GM12878 (cell line): ENCODE data around the gene REPS2. TPM values are rescaled to one million over a fixed set of nuclear protein-coding genes. Genes with fewer than 3 reads are reported as not detected.

Experiments
- ATAC-seq: fragments of 200-7000 bp; cut with Tn5 transposase; 3 replicates; pipeline ENCODE4 v1.9.1; 2020; ENCODE audit warnings: mild to moderate bottlenecking, moderate library complexity
- BruUV-seq: library from RNA; stranded (reverse); fragments of 400-500 nt; replicated peaks from 2 replicates; lab custom pipeline; 2021; lab: Mats Ljungman, UMichigan
- CTCF ChIA-PET: fragments of 300-600 bp; sonication (Branson Sonifier 250); formaldehyde crosslinking; extraction: SDS; loops from one replicate; lab custom pipeline; 2021; ENCODE audit warnings: inconsistent platforms; lab: Yijun Ruan, JAX
- POLR2A ChIA-PET: fragments of 350-600 bp; formaldehyde crosslinking; extraction: SDS; loops from one replicate; lab custom pipeline; 2021; ENCODE audit warnings: inconsistent platforms; lab: Charles Lee
- RAD21 ChIA-PET: fragments of 300-600 bp; sonication (Branson Sonifier 250); formaldehyde crosslinking; loops from one replicate; lab custom pipeline; 2023; ENCODE audit warnings: antibody characterized with exemption; ENCODE audit not compliant: unreplicated experiment; lab: Charles Lee
- SMC1A ChIA-PET: fragments of 300-600 bp; sonication (Branson Sonifier 250); formaldehyde crosslinking; loops from one replicate; lab custom pipeline; 2023; ENCODE audit not compliant: unreplicated experiment, uncharacterized antibody; lab: Charles Lee
- DNase-seq: peaks from one replicate; pipeline ENCODE4 v3.0.0-alpha.2; 2011; ENCODE audit warnings: low read depth, low spot score
- FAIRE-seq: peaks from 3 replicates; lab custom pipeline; 2011; peaks lifted over from hg19 to GRCh38; lab: Jason Lieb, UNC
- H2AFZ ChIP-seq: 2 replicates; pipeline ENCODE4 v1.6.0; 2011; ENCODE audit warnings: low read depth, low read length, control low read depth; ENCODE audit not compliant: control insufficient read depth
- H3K27ac ChIP-seq: 2 replicates; pipeline ENCODE4 v1.5.1; 2011; ENCODE audit warnings: control low read depth; ENCODE audit not compliant: control insufficient read depth, insufficient read depth
- H3K27me3 ChIP-seq, 2 experiments: replicated peaks in 1 of 2; 2 replicates each; pipeline versions ENCODE4 v1.6.0 to v1.6.1; 2011; ENCODE audit warnings: low read length in 1 of 2; ENCODE audit not compliant: control insufficient read depth in 2 of 2, insufficient read depth in 2 of 2
- H3K36me3 ChIP-seq, 2 experiments: 2 replicates each; pipeline ENCODE4 v1.5.1; 2011; ENCODE audit warnings: low read length in 1 of 2; ENCODE audit not compliant: control insufficient read depth in 2 of 2, insufficient read depth in 2 of 2
- H3K4me1 ChIP-seq: 2 replicates; pipeline ENCODE4 v1.6.1; 2011; ENCODE audit warnings: mild to moderate bottlenecking, low read length, moderate library complexity, mixed read lengths; ENCODE audit not compliant: control insufficient read depth, insufficient read depth
- H3K4me2 ChIP-seq: 2 replicates; pipeline ENCODE4 v1.6.0; 2011; ENCODE audit warnings: control low read depth; ENCODE audit not compliant: control insufficient read depth, insufficient read depth
- H3K4me3 ChIP-seq: fragments of 200-600 bp; sonication (generic); 2 replicates; pipeline ENCODE4 v1.5.1; 2016
- H3K79me2 ChIP-seq: 2 replicates; pipeline ENCODE4 v1.6.0; 2011; ENCODE audit warnings: low read length; ENCODE audit not compliant: control insufficient read depth, insufficient read depth
- H3K9ac ChIP-seq: 2 replicates; pipeline ENCODE4 v1.8.0; 2011; ENCODE audit warnings: low read length, control low read depth, mixed read lengths; ENCODE audit not compliant: control insufficient read depth, insufficient read depth
- H3K9me3 ChIP-seq: replicated peaks from 3 replicates; pipeline ENCODE4 v1.5.1; 2011; ENCODE audit warnings: mild to moderate bottlenecking, low read length; ENCODE audit not compliant: control insufficient read depth, insufficient read depth
- H4K20me1 ChIP-seq: 2 replicates; pipeline ENCODE4 v1.6.0; 2011; ENCODE audit not compliant: control insufficient read depth, insufficient read depth
- CUX1 ChIP-seq: IDR thresholded peaks from 2 replicates; pipeline ENCODE4 v1.6.1; 2012; ENCODE audit warnings: improper control_type of control experiment, low read depth, low read length; ENCODE audit not compliant: insufficient replicate concordance
- FOXK2 ChIP-seq: fragments of 450-650 bp; IDR thresholded peaks from 2 replicates; pipeline ENCODE4 v1.6.1; 2017; ENCODE audit warnings: mild to moderate bottlenecking, moderate library complexity
- GATAD2B ChIP-seq: fragments of 450-650 bp; conservative IDR thresholded peaks from 2 replicates; pipeline ENCODE4 v1.6.1; 2017; ENCODE audit warnings: low read depth, mild to moderate bottlenecking, moderate library complexity
- IKZF2 ChIP-seq, 2 experiments: fragments of 450-650 bp; IDR thresholded peaks; 2 replicates each; pipeline ENCODE4 v1.6.1; 2017; ENCODE audit warnings: mild to moderate bottlenecking in 2 of 2, moderate library complexity in 2 of 2
- NFYA ChIP-seq: IDR thresholded peaks from 2 replicates; pipeline ENCODE4 v1.6.1; 2011; ENCODE audit warnings: low read depth, mild to moderate bottlenecking, low read length, improper control_type of control experiment, borderline replicate concordance
- NKRF ChIP-seq: fragments of 450-650 bp; conservative IDR thresholded peaks from 2 replicates; pipeline ENCODE4 v1.6.1; 2017; ENCODE audit warnings: mild to moderate bottlenecking, moderate library complexity
- POLR2A ChIP-seq: IDR thresholded peaks from 2 replicates; pipeline ENCODE4 v1.6.1; 2011; ENCODE audit warnings: low read depth, mild to moderate bottlenecking, low read length
- POLR2AphosphoS2 ChIP-seq: IDR thresholded peaks from 2 replicates; pipeline ENCODE4 v1.6.1; 2011; ENCODE audit warnings: low read depth, mild to moderate bottlenecking, low read length, improper control_type of control experiment, moderate library complexity
- POLR2AphosphoS5 ChIP-seq: IDR thresholded peaks from 2 replicates; pipeline ENCODE4 v1.6.1; 2011; ENCODE audit warnings: mild to moderate bottlenecking, low read length, inconsistent platforms
- RCOR1 ChIP-seq: conservative IDR thresholded peaks from 2 replicates; pipeline ENCODE4 v1.6.1; 2012; ENCODE audit warnings: low read depth, low read length, improper control_type of control experiment
- SREBF1 ChIP-seq: IDR thresholded peaks from 2 replicates; pipeline ENCODE4 v1.6.1; 2012; ENCODE audit warnings: mild to moderate bottlenecking, low read length
- WGBS: methylation state at CpG from one replicate; pipeline ENCODE4 v1.1.6; 2016; ENCODE audit warnings: low lambda C conversion rate; ENCODE audit not compliant: insufficient replicate concordance, insufficient coverage; ENCODE audit errors: missing lambda C conversion rate; 5-methylcytosine and 5-hydroxymethylcytosine counted together
- in situ Hi-C: fragments of 300-500 bp; cut with MboI; formaldehyde crosslinking; loops from 9 replicates; pipeline ENCODE4 v1.14.3; 2018; ENCODE audit warnings: mixed read lengths
- intact Hi-C: fragments of 100-400 bp; cut with micrococcal nuclease; formaldehyde crosslinking; loops from one replicate; pipeline ENCODE4 v1.14.2; 2022; ENCODE audit not compliant: unreplicated experiment
- polyA plus RNA-seq, 11 experiments: library from polyadenylated mRNA; depleted of rRNA in 4 of 11; unstranded in 6 of 11; stranded (reverse) in 5 of 11; fragments of >200 nt; fragmentation: Nextera tagmentation in 4 of 11; fragmentation: Illumina TruSeq in 1 of 11; extraction: Ambion mirVana in 4 of 11; extraction: Trizol in 1 of 11; gene quantifications; 1 replicate in 1 of 11; 2 replicates in 10 of 11; pipeline versions ENCODE4 v1.2.1 to v1.2.3, GENCODE V29; 2011 to 2016; ENCODE audit warnings: inconsistent platforms in 2 of 11, missing spikeins in 2 of 11, low read depth in 1 of 11
- total RNA-seq, 4 experiments: library from RNA; depleted of rRNA in 3 of 4; stranded (reverse); fragments of >200 nt in 3 of 4; fragmentation: Illumina TruSeq in 1 of 4; extraction: Trizol in 1 of 4; gene quantifications; 2 replicates each; pipeline versions ENCODE4 v1.2.1 to v1.2.3, GENCODE V29; 2013 to 2021
- TF ChIP-seq, protein P1 (sequence below): IDR thresholded peaks from 2 replicates; pipeline ENCODE4 v1.6.1; 2011; ENCODE audit warnings: mild to moderate bottlenecking, low read depth, low read length, moderate library complexity; ENCODE audit not compliant: insufficient replicate concordance
- TF ChIP-seq, protein P2 (sequence below): IDR thresholded peaks from 2 replicates; pipeline ENCODE4 v1.6.1; 2011; ENCODE audit warnings: low read depth, low read length, improper control_type of control experiment, borderline replicate concordance

Gene REPS2
- total and polyA plus RNA-seq, 10 of the 15 experiments (the other 5 are each of a cell fraction or from before 2014, with no cell fraction given): 2.1 to 6.8 (median 3.9) TPM

- no peaks in the 10 kb centered on the region for H3K27me3 ChIP-seq
- no peaks in the 10 kb centered on the region for H3K36me3 ChIP-seq
- RAD21 ChIA-PET: no interaction called here
- H3K4me2 ChIP-seq: no peak overlapping the region
- BruUV-seq: no TSS peak
- SMC1A ChIA-PET: interaction anchor here (0.7 kb wide), 1 partner anchor 11 kb away, joined by 3 read pairs; no protein-coding TSS in a partner anchor
- no peaks in the 10 kb centered on the region for H3K79me2 ChIP-seq
- no peaks in the 10 kb centered on the region for H3K4me1 ChIP-seq
- intact Hi-C loops: no loop called here
- CTCF ChIA-PET: interaction anchor here (0.6 to 1.6 kb wide), 2 partner anchors 13 to 40 kb away, joined by 3 read pairs; no protein-coding TSS in a partner anchor
- WGBS: 40% methylated on average over 1 of the region's 1 CpG
- H3K9ac ChIP-seq: no peak overlapping the region
- in situ Hi-C loops: no loop called here
- ATAC-seq (no peak), FAIRE-seq (no peak), DNase-seq (no peak)
- no peak overlapping the region for H3K4me3 ChIP-seq
- no peaks in the 10 kb centered on the region for H4K20me1 ChIP-seq
- no peak overlapping the region for H2AFZ ChIP-seq
- H3K27ac ChIP-seq: no peak overlapping the region
- H3K9me3 ChIP-seq: peaks cover 1% of the 10 kb centered on the region; the same call in 1 of the 3 replicates
- TF ChIP-seq NKRF (no peak), CUX1 (no peak), POLR2AphosphoS2 (no peak), RCOR1 (no peak), NFYA (no peak), GATAD2B (no peak), IKZF2 (IDR thresholded peaks at IDR 0.05) (no peak), SREBF1 (no peak), FOXK2 (no peak), POLR2A (no peak), POLR2AphosphoS5 (no peak)
- TF ChIP-seq, protein P1, sequence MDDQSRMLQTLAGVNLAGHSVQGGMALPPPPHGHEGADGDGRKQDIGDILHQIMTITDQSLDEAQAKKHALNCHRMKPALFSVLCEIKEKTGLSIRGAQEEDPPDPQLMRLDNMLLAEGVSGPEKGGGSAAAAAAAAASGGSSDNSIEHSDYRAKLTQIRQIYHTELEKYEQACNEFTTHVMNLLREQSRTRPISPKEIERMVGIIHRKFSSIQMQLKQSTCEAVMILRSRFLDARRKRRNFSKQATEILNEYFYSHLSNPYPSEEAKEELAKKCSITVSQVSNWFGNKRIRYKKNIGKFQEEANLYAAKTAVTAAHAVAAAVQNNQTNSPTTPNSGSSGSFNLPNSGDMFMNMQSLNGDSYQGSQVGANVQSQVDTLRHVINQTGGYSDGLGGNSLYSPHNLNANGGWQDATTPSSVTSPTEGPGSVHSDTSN: no peak
- TF ChIP-seq, protein P2, sequence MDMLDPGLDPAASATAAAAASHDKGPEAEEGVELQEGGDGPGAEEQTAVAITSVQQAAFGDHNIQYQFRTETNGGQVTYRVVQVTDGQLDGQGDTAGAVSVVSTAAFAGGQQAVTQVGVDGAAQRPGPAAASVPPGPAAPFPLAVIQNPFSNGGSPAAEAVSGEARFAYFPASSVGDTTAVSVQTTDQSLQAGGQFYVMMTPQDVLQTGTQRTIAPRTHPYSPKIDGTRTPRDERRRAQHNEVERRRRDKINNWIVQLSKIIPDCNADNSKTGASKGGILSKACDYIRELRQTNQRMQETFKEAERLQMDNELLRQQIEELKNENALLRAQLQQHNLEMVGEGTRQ: no peak
- POLR2A ChIA-PET: no interaction called here
Observed at GRCh38 chrX:17161991-17162390, 215.5 kb downstream of the REPS2 start.
